NB4 (cell line): ENCODE data around the gene ZFP92.

Experiments used
- CTCF ChIP-seq: IDR thresholded peaks from one replicate; pipeline ENCODE4 v1.5.1; 2012; ENCODE audit warnings: low read depth, low read length
- MYC ChIP-seq: IDR thresholded peaks from 2 replicates; pipeline ENCODE4 v1.6.1; 2011; ENCODE audit warnings: low read depth, low read length
- POLR2A ChIP-seq: IDR thresholded peaks from 2 replicates; pipeline ENCODE4 v1.6.1; 2011; ENCODE audit warnings: mild to moderate bottlenecking; ENCODE audit not compliant: insufficient read length; ENCODE audit errors: extremely low read depth
- TF ChIP-seq, protein P1 (sequence below): IDR thresholded peaks from 2 replicates; pipeline ENCODE4 v1.6.1; 2011; ENCODE audit warnings: low read depth, low read length

- TF ChIP-seq CTCF (no peak), POLR2A (no peak), MYC (no peak)
- TF ChIP-seq, protein P1, sequence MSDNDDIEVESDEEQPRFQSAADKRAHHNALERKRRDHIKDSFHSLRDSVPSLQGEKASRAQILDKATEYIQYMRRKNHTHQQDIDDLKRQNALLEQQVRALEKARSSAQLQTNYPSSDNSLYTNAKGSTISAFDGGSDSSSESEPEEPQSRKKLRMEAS, result no peak
Observed at GRCh38 chrX:153417637-153418036, 6.4 kb downstream of the ZFP92 start.
